Omental fat pad (tissue), 4 donors: ENCODE data around the gene PEAR1. TPM values are rescaled to one million over a fixed set of nuclear protein-coding genes. Genes with fewer than 3 reads are reported as not detected.

ENCODE experiments used
- ATAC-seq: fragments of 150-250 bp; one replicate; pipeline ENCODE4 v1.9.1; 2016; ENCODE audit warnings: mild to moderate bottlenecking, moderate library complexity; ENCODE audit not compliant: low FRiP score
- DNase-seq: peaks from one replicate; pipeline ENCODE4 v3.0.0-alpha.2; 2019; ENCODE audit warnings: low spot score
- CTCF ChIP-seq, 3 donors: fragments of 450-650 bp; IDR thresholded peaks; one replicate each; pipeline ENCODE4 v1.5.1; 2016 to 2017; ENCODE audit warnings: antibody characterized with exemption in 3 of 3, mild to moderate bottlenecking in 3 of 3, moderate library complexity in 2 of 3
- total RNA-seq, 4 donors: library from RNA; depleted of rRNA; stranded (reverse); fragments of >200 nt; gene quantifications; one replicate each; pipeline ENCODE4 v1.1.0, GENCODE V29; 2016

PEAR1 gene
- total RNA-seq, 4 donors from 2014 or later, result 5.4 to 29.5 (median 9.0) TPM

DNA sequence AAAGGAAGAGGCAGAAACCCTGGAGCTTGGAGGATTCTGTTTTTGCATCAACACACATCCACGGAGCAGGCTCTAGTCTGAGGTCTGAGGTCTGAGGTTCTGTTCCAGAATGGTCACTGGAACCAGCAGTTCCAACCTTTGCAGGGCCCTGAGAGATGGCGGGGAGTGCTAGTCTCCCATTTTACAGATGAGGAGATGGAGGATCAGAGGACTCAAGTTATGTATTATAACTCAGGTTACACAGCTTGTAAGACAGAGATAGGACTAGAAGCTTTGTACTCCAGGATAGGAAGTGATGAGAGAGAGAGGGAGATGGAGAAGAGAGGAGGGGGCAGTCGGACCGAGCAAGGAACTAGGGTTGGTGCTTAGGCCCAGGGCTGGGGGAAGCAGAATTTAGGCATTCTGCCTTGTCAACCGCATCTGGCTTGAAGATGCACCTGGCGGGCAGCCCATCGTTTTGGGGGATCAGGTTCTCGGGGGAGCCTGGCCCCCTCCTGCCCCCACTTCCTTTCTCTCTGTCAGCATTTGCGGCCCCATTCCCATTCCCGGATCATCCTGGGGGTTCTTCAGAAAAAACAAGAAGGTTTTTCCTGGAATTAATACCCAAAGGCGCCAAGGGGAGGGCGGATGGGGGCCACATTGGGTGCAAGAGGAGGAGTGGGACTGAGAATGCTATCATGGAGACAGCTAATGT lies 5.6 kb downstream of the PEAR1 start:
- no peak for DNase-seq
- ATAC-seq, result no peak
- no peak for TF ChIP-seq CTCF (IDR thresholded peaks at IDR 0.05)

- DNase-seq (no peak), ATAC-seq (no peak)
- no peak for TF ChIP-seq CTCF (IDR thresholded peaks at IDR 0.05)
Measured at GRCh38 chr1:156899956-156900718, 6.6 kb downstream of the PEAR1 start.

DNA sequence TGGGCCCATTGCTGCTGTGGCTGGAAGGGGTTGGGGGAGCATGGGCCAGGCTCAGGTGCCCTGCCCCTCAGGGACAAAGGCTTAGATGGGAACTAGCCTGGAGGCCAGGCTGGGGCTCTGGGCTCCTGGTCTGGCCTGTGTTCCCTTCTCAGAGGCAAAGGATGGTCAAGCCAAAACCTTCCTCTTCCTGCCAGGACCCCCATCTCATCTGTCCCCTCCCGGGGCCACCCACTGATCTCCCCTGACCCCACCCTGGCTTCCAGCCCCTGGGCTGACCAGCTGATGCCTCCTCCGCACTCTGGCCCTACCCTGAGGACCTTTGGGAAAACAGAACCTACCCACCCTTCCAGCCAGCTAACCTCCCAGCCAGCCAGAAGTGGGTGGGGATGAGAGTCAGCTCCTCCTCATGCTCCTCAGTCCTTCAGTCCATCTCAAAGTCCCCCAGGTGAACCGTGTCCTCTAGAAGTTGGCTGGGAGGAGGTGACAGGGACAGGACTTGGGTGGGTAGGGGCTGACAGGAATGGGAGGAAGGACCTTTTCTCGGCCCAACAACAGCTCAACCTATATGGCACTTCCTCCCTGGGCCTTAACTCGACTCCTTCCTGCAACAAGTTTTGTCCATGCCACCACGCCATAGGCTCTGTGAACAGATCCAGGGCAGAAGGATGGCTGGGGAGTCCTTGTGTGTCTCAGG lies 7.5 kb downstream of the PEAR1 start:
- ATAC-seq (no peak), DNase-seq (no peak)
- no peak for TF ChIP-seq CTCF (IDR thresholded peaks at IDR 0.05)

- TF ChIP-seq CTCF (IDR thresholded peaks at IDR 0.05), result no peak
- no peak for DNase-seq
- ATAC-seq, result no peak
Measured at GRCh38 chr1:156901590-156901900, 8.0 kb downstream of the PEAR1 start.

DNA sequence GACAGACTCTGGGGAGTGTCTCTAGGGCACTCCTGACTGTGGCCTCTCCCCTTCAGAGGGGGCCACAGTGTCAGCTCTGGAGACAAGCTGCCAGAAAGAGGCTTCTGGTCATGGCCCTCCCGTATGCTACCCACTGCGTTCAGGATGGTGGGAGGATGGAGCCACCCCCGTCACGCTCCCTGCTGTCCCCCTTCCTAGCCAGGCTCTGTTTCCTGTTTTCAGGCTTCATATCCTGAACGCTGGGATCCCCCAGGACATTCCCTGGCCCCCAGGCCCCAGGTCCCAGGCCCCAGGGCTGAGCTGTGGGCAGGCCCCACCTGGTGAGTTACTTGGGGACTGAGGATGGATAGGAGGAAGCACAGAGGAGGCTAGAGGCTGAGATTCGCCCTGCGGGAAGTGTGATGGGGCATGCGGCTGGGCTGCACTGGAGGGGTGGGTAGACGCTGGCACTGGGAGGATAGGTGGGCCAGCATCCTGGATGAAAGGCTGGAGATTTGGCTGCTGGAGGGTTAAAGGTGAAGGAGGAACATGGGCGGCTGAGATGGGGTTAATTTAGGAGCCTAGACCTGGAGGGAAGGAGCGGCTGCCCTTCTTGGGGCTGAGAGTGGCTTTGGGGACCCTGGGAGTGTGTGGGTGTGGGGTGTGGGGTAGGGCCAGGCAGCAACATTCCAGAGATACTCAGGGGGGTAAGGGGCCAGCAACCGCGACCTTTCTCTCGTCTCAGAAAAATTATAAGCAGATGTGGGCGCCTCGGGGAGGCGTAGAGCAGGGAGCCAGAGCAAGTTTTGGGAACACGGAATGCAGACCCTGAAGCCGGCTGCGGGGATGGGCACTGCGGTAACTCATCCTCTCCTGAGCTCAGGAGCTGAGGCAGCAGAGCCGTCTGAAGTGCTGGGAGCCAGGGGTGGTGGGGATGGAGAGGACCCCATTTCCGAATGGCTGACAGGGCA lies 8.7 kb downstream of the PEAR1 start:
- TF ChIP-seq CTCF (IDR thresholded peaks at IDR 0.05), result no peak
- ATAC-seq, result no peak
- no peak for DNase-seq

DNA sequence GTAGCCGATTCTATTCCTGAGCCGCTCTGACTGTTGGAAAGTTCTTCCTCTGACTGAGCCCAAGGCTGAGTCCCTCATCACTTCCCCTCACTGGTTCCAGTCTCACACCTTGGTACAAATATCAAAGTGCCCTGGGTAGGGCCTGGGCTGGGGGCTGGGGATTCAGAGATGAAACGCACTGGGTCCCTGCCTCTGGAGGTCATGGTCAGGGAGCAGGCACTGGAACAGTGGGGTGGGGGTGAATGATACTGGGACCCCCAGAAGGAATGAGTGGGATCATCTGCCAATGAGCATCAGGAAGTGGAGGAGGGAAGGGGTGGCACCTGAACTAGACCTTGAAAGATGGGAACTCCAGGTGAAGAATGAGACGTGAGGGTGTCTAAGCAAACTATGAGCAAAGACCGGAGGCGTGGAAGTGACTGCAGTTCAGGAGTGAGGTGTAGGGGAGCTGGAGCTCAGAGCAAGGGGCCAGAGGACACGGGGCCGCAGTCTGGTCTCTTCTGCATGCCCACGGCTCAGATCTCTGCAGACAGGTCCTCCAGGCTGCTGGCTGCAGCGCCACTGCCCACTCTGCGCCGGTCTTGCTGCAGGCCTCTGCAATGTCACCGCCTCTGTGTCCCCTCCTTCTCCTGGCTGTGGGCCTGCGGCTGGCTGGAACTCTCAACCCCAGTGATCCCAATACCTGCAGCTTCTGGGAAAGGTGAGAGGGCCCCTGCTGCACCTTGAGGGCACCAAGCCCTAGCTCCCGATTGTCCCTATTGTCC lies 10.0 kb downstream of the PEAR1 start:
- ATAC-seq (no peak), DNase-seq (no peak)
- no peak for TF ChIP-seq CTCF (IDR thresholded peaks at IDR 0.05)
